Renal cortical epithelial cell (primary cell): ENCODE data around the gene PLEKHG3. TPM values are rescaled to one million over a fixed set of nuclear protein-coding genes. Genes with fewer than 3 reads are reported as not detected.

ENCODE experiments used
- DNase-seq: peaks from one replicate; pipeline ENCODE4 v3.0.0-alpha.2; 2011; ENCODE audit warnings: low read depth
- total RNA-seq: library from RNA; depleted of rRNA; stranded (reverse); fragments of >200 nt; gene quantifications from 2 replicates; pipeline ENCODE4 v1.2.3, GENCODE V29; 2014

Gene PLEKHG3
- total RNA-seq, 1 donor from 2014 or later, result 119 TPM

DNA sequence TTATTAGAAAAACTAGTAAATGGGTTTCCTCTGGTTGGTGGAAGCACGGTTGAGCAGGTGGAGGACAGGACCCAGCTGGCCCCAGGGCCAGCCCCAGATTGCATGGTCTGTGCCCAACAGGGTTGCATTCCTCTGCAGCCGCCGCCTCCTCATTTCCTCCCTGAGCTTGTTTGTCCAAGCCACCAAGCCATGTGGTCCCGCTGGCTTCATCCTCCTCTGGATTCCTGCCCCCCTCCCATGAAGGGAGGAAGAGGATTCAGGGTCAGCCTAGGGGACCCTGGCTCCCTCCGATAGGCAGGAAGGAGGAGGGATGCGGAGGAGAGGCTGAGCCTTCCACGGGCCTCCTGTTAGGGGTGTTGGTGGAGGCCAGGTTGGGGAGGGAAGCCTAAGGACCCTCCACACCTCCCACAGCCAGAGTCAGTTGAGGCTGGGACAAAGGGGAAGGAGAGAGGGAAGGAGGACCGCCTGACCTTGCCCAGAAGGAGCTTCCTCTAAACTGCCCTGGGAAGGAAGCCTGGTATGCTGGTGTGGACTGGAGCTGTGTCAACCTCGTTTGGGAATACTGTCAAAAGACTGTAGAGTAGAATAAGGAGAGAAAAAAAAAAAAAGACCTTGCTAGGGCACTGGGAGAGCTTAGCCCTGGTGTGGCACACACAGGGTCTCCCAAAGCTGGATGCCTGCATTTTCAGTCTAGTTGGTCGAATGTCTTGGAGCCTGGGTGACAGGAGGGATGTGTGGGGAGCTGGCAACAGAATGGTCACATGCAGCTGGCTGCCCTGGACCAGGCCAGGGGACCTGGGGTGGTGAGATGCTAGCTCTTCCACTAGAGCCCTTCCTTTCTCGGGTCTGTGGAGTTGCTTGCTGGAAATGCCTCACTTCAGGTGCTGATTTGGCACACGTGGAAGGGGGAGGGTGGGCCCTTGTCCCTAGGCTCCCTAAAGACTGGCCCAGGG lies 42.4 kb downstream of the PLEKHG3 start:
- DNase-seq, result peak; percentile 47

GRCh38 chr14:64747327-64747726 lies 43.1 kb downstream of the PLEKHG3 start:
- DNase-seq, result no peak

DNA sequence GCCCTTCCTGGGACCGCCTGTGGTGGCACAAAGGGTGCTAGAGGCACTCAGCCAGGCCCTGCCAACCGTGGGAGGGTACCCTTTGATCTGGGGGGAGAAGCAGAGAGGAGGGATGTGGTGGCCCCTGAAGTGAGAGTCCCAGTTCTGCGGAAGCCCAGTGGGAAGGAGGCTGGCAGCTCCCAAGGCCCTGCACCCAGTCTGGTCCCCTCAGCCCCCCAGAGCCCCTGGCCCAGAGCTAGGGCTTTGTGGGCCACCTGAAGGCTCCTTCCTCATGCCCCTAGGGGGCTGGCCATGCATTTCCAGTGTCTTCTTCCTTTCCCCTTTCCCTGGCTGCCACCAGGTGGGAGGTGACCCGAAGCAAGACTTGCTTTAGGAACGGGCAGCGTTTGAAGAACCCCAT lies 44.3 kb downstream of the PLEKHG3 start:
- no peak for DNase-seq

DNA sequence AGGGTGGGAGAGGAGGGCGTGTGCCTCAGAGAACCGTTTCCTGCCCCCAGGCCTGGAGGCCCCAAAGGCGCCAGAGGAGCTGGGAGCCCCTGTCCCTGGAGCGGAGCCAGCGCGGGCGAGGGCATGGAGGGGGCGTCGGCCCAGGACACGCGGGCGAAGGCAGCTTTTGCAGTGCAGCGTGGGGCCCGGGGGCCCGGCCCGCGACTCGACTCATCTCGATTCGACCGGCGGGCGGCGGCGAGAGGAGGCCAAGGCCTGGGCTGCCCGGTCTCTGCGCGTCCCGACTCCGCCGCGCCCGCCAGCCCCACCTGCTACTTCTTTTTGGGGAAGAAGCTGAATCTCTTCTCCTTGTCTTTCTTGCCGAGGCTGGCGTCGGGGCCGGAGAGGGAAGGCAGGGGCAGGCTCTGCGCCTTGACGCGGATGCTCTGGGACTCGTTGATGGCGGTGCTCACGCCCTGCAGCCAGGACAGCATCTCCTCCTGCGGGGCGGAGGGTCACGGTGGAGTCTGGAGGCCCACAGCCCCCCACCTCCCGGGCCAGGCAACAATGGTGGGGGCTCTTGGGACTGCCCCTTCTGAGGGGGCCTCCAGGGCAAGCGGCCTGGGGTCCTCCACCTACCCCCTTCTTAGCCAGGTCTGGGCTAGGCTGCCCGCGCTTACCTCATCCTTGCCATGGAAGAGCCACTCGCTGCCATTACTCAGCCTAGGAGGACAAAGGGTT lies 44.9 kb downstream of the PLEKHG3 start:
- DNase-seq, result no peak

DNA sequence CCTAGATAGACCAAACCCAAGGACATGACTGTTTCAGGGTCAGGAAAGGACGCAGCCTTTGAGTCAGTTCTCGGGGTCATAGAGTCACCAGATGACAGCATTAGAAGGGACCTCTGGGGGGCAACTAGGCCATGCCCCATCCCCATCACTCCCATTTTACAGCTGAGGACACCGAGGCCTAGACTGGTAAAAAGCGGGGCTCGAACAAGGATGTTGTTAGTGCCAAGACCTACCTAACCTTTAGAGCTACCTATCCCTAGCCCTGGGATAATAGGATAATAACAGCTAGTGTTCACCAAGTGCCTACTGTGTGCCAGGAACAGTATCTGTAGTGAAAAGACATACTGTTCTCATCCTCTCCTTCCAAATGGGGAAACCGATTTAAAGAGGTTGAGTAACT lies 48.7 kb downstream of the PLEKHG3 start:
- DNase-seq, result no peak

DNA sequence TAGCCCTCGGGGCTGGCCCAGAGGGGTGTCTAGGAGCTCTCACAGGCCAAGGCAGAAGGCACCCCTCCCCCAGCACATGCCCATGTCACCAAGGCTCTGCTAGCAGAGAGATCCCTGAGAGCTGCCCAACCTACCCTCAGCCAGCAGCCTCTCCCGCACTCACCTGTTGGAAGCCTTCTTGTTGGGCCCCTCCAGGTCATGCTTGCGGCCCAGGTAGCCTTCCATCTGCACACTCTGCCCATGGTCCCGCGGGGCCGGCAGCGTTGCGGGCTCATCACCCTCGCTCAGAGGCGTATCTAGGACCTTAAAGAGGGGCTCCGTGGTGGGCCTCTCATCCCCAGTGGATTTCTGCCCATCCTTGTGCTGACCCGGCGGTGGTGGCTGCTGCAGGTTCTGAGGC lies 49.1 kb downstream of the PLEKHG3 start:
- no peak for DNase-seq

GRCh38 chr14:64753999-64754398 lies 49.8 kb downstream of the PLEKHG3 start:
- no peak for DNase-seq

DNA sequence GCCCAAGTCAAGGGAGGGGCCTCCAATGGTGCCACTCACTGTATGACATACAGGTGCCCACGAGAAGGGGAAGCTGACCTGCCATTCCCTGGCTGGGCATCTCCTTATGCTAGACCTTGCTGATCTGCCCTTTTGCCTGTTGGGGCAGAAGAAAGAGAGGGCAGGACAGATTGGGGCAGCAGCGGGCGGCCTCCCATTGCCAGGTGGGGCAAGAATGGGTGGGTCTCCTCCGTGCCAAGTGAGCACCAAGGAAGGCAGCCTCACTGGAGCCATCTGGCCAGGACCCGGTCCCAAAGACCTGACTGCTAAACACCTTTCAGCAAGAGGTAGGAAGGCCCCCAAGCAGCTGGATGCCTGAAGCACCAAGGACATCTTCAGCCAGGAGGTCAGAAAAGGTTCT lies 50.5 kb downstream of the PLEKHG3 start:
- no peak for DNase-seq

- DNase-seq, result peak; percentile 39
Observed at GRCh38 chr14:64755781-64756221, 51.6 kb downstream of the PLEKHG3 start.

GRCh38 chr14:64756712-64757111 lies 52.5 kb downstream of the PLEKHG3 start:
- no peak for DNase-seq

GRCh38 chr14:64757601-64758000 lies 53.4 kb downstream of the PLEKHG3 start:
- DNase-seq, result no peak

- DNase-seq, result peak; percentile 53
Observed at GRCh38 chr14:64758025-64758521, 53.8 kb downstream of the PLEKHG3 start.

DNA sequence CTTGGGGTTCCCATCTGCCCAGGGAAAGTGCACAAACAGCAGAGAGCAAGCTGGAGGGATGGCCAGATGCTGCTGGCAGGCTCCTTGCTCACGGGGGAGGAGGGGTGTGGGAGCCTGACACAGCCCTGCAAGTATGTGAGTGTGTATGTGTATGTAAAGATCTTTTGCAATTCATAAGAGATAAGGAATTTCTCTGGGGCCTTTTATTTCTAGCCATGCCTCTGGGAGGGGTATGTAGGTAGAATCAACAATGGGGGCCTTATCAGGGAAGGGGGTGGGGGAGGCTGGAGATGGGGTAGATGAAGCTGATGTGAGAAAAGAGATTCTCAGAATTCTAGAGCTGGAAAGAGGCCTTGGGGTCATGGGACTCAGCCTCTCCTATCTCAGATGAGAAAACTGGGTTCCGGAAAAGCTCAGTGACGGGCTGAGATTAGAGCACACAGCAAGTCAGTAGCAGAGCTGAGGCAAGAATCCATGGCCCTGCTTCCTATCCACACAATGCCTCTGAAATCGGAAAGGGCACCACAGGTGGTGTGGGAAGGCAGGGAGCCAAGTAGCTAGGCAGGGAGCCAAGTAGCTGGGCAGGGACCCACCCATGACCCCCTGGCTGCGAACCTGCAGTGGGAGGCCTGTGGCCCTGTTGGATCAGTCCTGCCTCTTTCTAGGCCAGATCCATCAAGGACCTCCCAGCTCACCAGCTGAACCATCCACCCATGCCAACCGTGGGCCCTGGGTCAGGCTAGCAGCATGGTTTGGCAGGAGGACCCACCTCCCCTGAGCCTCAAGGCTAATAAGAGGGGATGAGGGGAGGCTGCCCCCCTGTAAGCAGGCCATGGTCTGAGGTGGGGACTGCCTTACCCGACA lies 54.7 kb downstream of the PLEKHG3 start:
- DNase-seq, result peak; percentile 52

DNA sequence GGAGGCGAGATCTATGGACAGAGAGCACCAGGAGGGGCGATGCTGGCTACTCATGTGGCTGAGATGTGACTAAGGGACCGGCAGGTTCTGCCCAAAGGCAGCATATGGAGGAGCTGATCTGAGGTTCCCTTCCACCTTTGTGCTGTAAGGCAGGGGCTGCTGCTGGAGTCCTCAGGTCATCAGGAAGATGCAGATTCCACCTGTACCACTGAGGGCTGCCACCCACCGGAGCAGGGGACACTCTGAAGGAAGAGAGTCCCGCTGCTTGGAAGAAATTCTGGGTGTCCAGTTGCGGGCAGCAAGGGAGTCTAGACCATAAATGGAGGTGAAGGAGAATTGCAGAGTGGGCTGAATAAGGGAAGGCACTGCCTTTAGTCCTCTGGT lies 55.3 kb downstream of the PLEKHG3 start:
- DNase-seq, result no peak

- DNase-seq, result peak; percentile 22
Observed at GRCh38 chr14:64760146-64760755, 56.0 kb downstream of the PLEKHG3 start.

DNA sequence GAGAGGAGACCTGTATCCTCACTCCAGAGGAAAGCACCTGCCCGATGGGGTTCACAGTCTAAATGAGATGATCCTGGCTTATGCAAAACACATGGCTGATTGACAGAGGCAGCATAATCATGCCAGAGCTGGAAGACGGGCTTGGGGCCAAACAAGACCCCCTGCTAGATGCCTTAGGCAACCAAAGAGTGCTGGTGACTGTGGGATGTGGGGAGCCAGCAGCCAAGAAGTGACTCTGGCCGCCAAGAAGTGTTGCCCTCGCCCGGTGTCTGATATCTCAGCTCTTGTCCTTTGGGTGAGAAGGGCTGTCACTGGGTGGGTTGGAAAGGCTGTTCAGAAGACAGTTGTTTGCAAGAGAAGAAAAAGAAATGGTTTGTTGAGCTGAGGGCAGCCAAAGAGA lies 56.7 kb downstream of the PLEKHG3 start:
- DNase-seq, result no peak

DNA sequence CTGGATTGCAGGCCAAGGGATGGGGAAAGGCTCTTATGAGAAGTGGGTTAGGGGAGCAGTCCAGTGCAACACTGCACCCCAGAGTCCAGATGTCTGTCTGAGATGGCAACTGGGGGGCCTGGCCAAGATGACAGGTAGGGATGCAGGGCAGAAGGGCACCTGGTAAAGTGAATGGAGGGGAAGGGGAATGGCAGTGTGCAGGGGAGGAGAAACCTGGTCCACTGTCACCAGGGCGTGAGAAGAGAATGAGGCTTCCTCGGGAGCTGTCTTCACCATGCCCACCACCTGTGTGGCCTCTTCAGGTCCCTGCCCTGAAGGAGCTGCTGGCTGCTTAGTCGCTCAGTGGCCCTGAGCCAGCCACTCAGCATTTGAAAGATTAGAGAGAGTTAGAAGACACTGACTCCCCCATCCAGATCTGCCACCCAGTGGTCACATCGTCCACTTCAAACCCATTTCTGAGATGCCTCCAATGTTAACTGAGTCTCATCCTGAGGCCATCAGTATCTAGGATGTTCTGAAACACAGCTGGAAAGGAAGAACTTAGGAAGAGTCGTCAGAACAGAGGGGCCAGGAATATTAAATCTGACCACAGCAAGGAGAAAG lies 57.3 kb downstream of the PLEKHG3 start:
- DNase-seq, result no peak

DNA sequence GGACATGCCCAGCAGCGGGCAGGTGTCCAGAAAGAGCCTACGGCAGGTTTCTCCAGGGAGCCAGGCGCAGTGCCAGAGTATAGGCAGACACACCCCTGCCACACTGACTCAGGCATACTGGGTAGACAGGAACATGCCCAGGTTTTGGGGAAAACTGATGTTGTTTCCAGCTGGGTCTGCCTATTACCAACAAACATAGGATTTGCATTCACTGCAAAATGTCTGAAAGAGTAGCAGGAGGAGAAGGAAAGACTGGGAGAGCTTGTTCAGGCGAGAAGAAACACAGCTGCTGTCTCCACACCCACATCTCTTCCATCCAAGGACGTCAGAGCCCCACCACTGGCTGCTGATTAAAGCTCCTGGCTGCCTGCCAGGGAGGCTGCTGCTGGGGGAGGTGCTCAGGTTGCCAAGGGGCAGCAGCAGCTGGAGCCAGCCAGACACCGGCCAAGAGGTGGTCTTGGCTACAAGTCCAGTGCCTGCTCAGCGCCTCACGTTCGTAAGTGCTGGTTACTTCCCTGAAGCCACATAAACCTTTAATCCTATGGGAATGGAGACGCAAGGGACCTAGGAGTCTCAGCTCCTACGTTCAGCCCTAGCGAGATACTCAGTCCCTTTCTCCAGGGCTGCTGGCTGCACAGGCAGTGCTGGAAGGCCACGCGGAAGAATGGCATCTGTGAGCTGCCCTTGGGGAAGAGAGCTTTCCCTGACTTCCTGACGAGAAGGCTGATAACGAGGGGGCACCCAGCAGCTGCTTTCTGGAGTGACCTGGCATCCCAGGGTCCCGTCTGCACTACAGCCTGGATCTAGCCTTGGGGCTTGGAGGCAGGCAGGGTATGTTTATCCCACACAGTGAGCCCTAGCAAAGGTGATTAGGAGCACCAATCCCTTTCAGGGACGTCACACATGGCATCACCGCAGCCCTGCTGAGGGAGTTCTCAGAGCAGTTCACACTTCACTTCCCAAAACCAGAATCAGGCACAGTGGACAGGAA lies 58.1 kb downstream of the PLEKHG3 start:
- peak; percentile 82 for DNase-seq

GRCh38 chr14:64763085-64763782 lies 59.0 kb downstream of the PLEKHG3 start:
- no peak for DNase-seq
